Testis (tissue), 2 donors: ENCODE results near the gene ZNF222.

ENCODE experiments used
- CTCF ChIP-seq, 3 experiments: fragments of 450-650 bp in 2 of 3; fragments of 200-600 bp in 1 of 3; sonication (generic) in 1 of 3; IDR thresholded peaks; one replicate each; pipeline ENCODE4 v1.5.1; 2016 to 2019; ENCODE audit warnings: antibody characterized with exemption in 3 of 3, mild to moderate bottlenecking in 2 of 3, moderate library complexity in 1 of 3
- POLR2A ChIP-seq: fragments of 450-650 bp; IDR thresholded peaks from one replicate; pipeline ENCODE4 v1.6.1; 2017; ENCODE audit warnings: antibody characterized with exemption, mild to moderate bottlenecking, moderate library complexity

- TF ChIP-seq CTCF (IDR thresholded peaks at IDR 0.05) (no peak), POLR2A (no peak)
Measured at GRCh38 chr19:44019498-44019897, 5.7 kb upstream of the ZNF222 start.
